Gastrocnemius medialis (tissue), 4 donors: Measurements from ENCODE around the gene AMOT. TPM values are rescaled to one million over a fixed set of nuclear protein-coding genes. Genes with fewer than 3 reads are reported as not detected.

Experiments
- ATAC-seq, 2 donors: fragments of 150-250 bp; one replicate each; pipeline ENCODE4 v1.9.1; 2016
- DNase-seq, 2 donors: peaks; one replicate each; pipeline ENCODE4 v3.0.0-alpha.2; 2019
- H3K27ac ChIP-seq, 4 donors: fragments of 200-600 bp; sonication (generic); 1 replicate in 1 of 4; 2 replicates in 3 of 4; pipeline ENCODE4 v1.5.1; 2016 to 2018; ENCODE audit warnings: mild to moderate bottlenecking in 2 of 4, moderate library complexity in 1 of 4
- H3K27me3 ChIP-seq, 3 donors: fragments of 200-600 bp; sonication (generic) in 2 of 3; 1 replicate in 1 of 3; 2 replicates in 2 of 3; pipeline versions ENCODE4 v1.5.1 to v1.6.0; 2016 to 2019; ENCODE audit warnings: mild to moderate bottlenecking in 1 of 3, moderate library complexity in 1 of 3
- H3K36me3 ChIP-seq, 2 donors: fragments of 200-600 bp; sonication (generic) in 1 of 2; one replicate each; pipeline ENCODE4 v1.5.1; 2017 to 2018
- H3K4me1 ChIP-seq, 2 donors: fragments of 200-600 bp; sonication (generic) in 1 of 2; one replicate each; pipeline ENCODE4 v1.5.1; 2016 to 2017; ENCODE audit warnings: mild to moderate bottlenecking in 2 of 2
- H3K4me3 ChIP-seq, 4 donors: fragments of 200-600 bp; sonication (generic) in 3 of 4; 1 replicate in 1 of 4; 2 replicates in 3 of 4; pipeline ENCODE4 v1.5.1; 2016 to 2019; ENCODE audit warnings: mild to moderate bottlenecking in 2 of 4
- H3K9me3 ChIP-seq, 3 donors: fragments of 200-600 bp; sonication (generic) in 2 of 3; 1 replicate in 1 of 3; 2 replicates in 2 of 3; pipeline ENCODE4 v1.5.1; 2016 to 2019
- POLR2A ChIP-seq, 2 donors: fragments of 450-650 bp; IDR thresholded peaks; one replicate each; pipeline ENCODE4 v1.6.1; 2017; ENCODE audit warnings: antibody characterized with exemption in 2 of 2, mild to moderate bottlenecking in 2 of 2, moderate library complexity in 2 of 2
- in situ Hi-C, 4 donors: fragments of 200-750 bp; cut with MboI; loops; one replicate each; pipeline versions ENCODE4 v1.15.0 to v1.8.0; 2017; ENCODE audit warnings: low sequenced_read_pairs in 4 of 4
- intact Hi-C: fragments of 100-400 bp; cut with DNase I; formaldehyde crosslinking; loops from one replicate; pipeline ENCODE4 v1.15.1; 2023; ENCODE audit warnings: low total_unique reads
- total RNA-seq, 4 donors: library from RNA; depleted of rRNA; stranded (reverse); fragments of >200 nt; gene quantifications; one replicate each; pipeline versions ENCODE4 v1.1.0 to v1.2.3, GENCODE V29; 2016
- TF ChIP-seq, protein P1 (sequence below), 5 experiments: fragments of 450-650 bp in 3 of 5; fragments of 200-600 bp in 2 of 5; sonication (generic) in 2 of 5; IDR thresholded peaks in 4 of 5; conservative IDR thresholded peaks in 1 of 5; 1 replicate in 4 of 5; 2 replicates in 1 of 5; pipeline ENCODE4 v1.5.1; 2016 to 2019; ENCODE audit warnings: antibody characterized with exemption in 5 of 5, mild to moderate bottlenecking in 3 of 5, moderate library complexity in 3 of 5

AMOT gene
- total RNA-seq, 4 donors from 2014 or later, result 10.2 to 48.1 (median 22.4) TPM

GRCh38 chrX:112768563-112768962 lies 72.1 kb downstream of the AMOT start:
- H3K27ac ChIP-seq, result no peak overlapping the region
- no peaks in the 10 kb centered on the region for H3K4me1 ChIP-seq
- DNase-seq (no peak), ATAC-seq (no peak)
- H3K9me3 ChIP-seq, result no peaks in the 10 kb centered on the region
- TF ChIP-seq POLR2A (IDR thresholded peaks at IDR 0.05), result no peak
- TF ChIP-seq, protein P1, sequence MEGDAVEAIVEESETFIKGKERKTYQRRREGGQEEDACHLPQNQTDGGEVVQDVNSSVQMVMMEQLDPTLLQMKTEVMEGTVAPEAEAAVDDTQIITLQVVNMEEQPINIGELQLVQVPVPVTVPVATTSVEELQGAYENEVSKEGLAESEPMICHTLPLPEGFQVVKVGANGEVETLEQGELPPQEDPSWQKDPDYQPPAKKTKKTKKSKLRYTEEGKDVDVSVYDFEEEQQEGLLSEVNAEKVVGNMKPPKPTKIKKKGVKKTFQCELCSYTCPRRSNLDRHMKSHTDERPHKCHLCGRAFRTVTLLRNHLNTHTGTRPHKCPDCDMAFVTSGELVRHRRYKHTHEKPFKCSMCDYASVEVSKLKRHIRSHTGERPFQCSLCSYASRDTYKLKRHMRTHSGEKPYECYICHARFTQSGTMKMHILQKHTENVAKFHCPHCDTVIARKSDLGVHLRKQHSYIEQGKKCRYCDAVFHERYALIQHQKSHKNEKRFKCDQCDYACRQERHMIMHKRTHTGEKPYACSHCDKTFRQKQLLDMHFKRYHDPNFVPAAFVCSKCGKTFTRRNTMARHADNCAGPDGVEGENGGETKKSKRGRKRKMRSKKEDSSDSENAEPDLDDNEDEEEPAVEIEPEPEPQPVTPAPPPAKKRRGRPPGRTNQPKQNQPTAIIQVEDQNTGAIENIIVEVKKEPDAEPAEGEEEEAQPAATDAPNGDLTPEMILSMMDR (IDR thresholded peaks at IDR 0.05 in 4 of 5, conservative IDR thresholded peaks at IDR 0.05 in 1 of 5), result no peak
- no peaks in the 10 kb centered on the region for H3K27me3 ChIP-seq
- intact Hi-C loops, result loop anchor here (5.0 to 10.0 kb wide), 2 partner anchors 74 to 166 kb away; partner anchors contain the start of gene AMOT
- H3K36me3 ChIP-seq, result no peaks in the 10 kb centered on the region
- no peak overlapping the region for H3K4me3 ChIP-seq
- in situ Hi-C loops, result no loop called here

DNA sequence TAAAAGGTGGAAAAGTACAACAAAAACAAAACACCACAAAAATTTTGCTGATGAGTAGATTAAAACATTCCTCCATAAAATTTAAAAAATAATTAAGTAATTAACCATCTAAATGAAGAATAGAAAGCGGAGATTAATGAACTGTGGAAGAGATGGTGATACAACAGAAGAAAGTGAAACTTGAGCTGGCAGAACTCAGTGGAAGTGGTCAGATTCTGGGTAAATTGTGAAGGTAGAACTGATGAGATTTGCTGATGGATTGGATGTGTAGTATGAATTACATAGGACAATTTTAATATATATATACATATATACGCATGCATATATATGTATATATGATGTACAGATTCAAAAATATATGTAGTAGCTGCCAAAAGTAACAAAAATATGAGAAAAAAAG lies 73.9 kb downstream of the AMOT start:
- H3K4me3 ChIP-seq, result no peak overlapping the region
- H3K27me3 ChIP-seq, result peaks cover 0 to 3% (median 0%) of the 10 kb centered on the region in 3 donors
- H3K36me3 ChIP-seq, result no peaks in the 10 kb centered on the region
- no peak for TF ChIP-seq POLR2A (IDR thresholded peaks at IDR 0.05)
- TF ChIP-seq, protein P1 (IDR thresholded peaks at IDR 0.05 in 4 of 5, conservative IDR thresholded peaks at IDR 0.05 in 1 of 5), result no peak
- ATAC-seq (no peak), DNase-seq (no peak)
- no peak overlapping the region for H3K27ac ChIP-seq
- H3K4me1 ChIP-seq, result no peaks in the 10 kb centered on the region
- H3K9me3 ChIP-seq, result no peaks in the 10 kb centered on the region
- in situ Hi-C loops, result no loop called here
- intact Hi-C loops, result loop anchor here (5.0 to 10.0 kb wide), 2 partner anchors 76 to 168 kb away; partner anchors contain the start of gene AMOT

DNA sequence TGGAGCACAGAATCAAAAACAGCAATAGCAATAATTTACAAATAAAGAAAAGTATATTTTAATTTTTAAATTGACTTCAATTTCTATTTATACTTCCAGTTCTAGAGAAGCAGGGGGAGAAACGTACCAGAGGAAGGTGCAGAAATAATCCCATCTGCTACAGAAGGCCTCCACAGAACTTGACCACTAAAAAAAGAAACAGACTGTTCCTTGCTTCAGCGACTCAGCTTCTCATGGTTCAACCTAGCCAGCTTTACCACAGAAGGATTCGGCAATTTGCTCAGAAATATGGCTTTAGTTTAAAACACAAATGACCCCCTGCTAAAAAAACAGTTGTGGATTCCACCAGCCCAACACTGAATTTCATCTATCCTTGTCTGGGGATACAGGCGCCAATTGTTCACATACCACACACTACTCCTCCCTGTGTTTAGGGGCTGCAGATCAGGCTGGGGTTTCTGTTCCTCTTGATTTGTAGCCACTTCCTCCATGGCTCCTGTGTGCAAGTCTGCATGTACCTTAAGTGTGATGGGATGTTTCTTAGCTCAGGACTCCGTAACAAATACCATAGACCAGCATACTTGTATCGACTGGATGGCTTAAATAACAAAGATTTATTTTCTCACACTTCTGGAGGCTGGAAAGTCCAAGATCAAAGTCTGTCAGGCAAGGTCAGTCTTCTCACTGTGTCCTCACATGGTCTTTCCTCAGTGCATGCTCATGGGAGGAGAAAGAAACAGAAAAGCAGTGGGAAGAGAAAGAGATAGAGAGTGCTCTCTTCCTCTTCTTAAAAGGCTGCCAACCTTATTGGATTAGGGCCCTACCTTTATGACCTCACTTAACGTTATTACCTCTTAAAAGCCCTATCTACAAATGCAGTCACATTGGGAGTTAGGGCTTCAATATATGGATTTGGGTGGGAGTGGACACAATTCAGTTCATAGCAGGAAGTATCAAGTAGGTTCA lies 79.1 kb downstream of the AMOT start:
- Histone ChIP-seq H3K4me1 (peaks cover 0 to 3% of the 10 kb centered on the region in 2 donors), H3K27ac (no peak overlapping the region), H3K9me3 (no peaks in the 10 kb centered on the region), H3K4me3 (no peak overlapping the region), H3K36me3 (no peaks in the 10 kb centered on the region), H3K27me3 (peaks cover 0 to 3% (median 0%) of the 10 kb centered on the region in 3 donors)
- intact Hi-C loops (loop anchor here (10.0 kb wide), 1 partner anchor 173 kb away; no protein-coding TSS in a partner anchor), in situ Hi-C loops (no loop called here)
- TF ChIP-seq, protein P1 (IDR thresholded peaks at IDR 0.05 in 4 of 5, conservative IDR thresholded peaks at IDR 0.05 in 1 of 5), result no peak
- TF ChIP-seq POLR2A (IDR thresholded peaks at IDR 0.05), result no peak
- ATAC-seq (no peak), DNase-seq (no peak)

- DNase-seq (no peak), ATAC-seq (no peak)
- intact Hi-C loops, result loop anchor here (10.0 kb wide), 1 partner anchor 174 kb away; no protein-coding TSS in a partner anchor
- Histone ChIP-seq H3K27me3 (peaks cover 0 to 3% (median 0%) of the 10 kb centered on the region in 3 donors), H3K4me3 (no peak overlapping the region), H3K4me1 (peaks cover 0 to 3% of the 10 kb centered on the region in 2 donors), H3K36me3 (no peaks in the 10 kb centered on the region), H3K27ac (no peak overlapping the region), H3K9me3 (no peaks in the 10 kb centered on the region)
- in situ Hi-C loops, result no loop called here
- TF ChIP-seq POLR2A (IDR thresholded peaks at IDR 0.05), result no peak
- TF ChIP-seq, protein P1 (IDR thresholded peaks at IDR 0.05 in 4 of 5, conservative IDR thresholded peaks at IDR 0.05 in 1 of 5), result no peak
Measured at GRCh38 chrX:112760697-112761096, 79.9 kb downstream of the AMOT start.
